K562 (cell line): ENCODE results near the gene ABHD16A. TPM values are rescaled to one million over a fixed set of nuclear protein-coding genes. Genes with fewer than 3 reads are reported as not detected.

Experiments used
- CCAR2 ChIP-seq: fragments of 200-400 bp; formaldehyde crosslinking; IDR thresholded peaks from 2 replicates; pipeline ENCODE4 v1.6.1; 2017; ENCODE audit warnings: mild to moderate bottlenecking, low read depth, low read length
- CHD4 ChIP-seq: fragments of 200-600 bp; sonication (generic); IDR thresholded peaks from 3 replicates; pipeline ENCODE4 v1.6.1; 2012; ENCODE audit warnings: low read depth, mild to moderate bottlenecking, mixed read lengths, low read length, inconsistent platforms; ENCODE audit not compliant: insufficient read depth, insufficient replicate concordance, poor library complexity, severe bottlenecking
- CTCFL ChIP-seq: IDR thresholded peaks from 2 replicates; pipeline ENCODE4 v1.6.1; 2011; ENCODE audit warnings: borderline replicate concordance, low read depth, mild to moderate bottlenecking, moderate library complexity, low read length; ENCODE audit not compliant: insufficient read depth, poor library complexity, severe bottlenecking
- EP300 ChIP-seq: IDR thresholded peaks from 2 replicates; pipeline ENCODE4 v1.6.1; 2012; ENCODE audit warnings: low read length, improper control_type of control experiment
- GATAD2A ChIP-seq: fragments of 450-650 bp; IDR thresholded peaks from 2 replicates; pipeline ENCODE4 v1.6.1; 2017
- HSF4 ChIP-seq: fragments of 250-450 bp; sonication (Bioruptor Pico); IDR thresholded peaks from 2 replicates; pipeline ENCODE4 v2.1.2; 2022; ENCODE audit warnings: mild to moderate bottlenecking, moderate library complexity, borderline replicate concordance
- KLF6 ChIP-seq: fragments of 250-450 bp; sonication (Bioruptor Pico); IDR thresholded peaks from 2 replicates; pipeline ENCODE4 v1.4.0; 2020; ENCODE audit warnings: mild to moderate bottlenecking, moderate library complexity, borderline replicate concordance
- MBD1 ChIP-seq: fragments of 250-450 bp; sonication (Bioruptor Pico); IDR thresholded peaks from 2 replicates; pipeline ENCODE4 v1.8.0; 2022; ENCODE audit warnings: inconsistent platforms
- NRF1 ChIP-seq, 2 experiments: fragments of 450-650 bp; IDR thresholded peaks in 1 of 2; conservative IDR thresholded peaks in 1 of 2; 2 replicates each; pipeline ENCODE4 v1.6.1; 2014; ENCODE audit warnings: mild to moderate bottlenecking in 2 of 2
- PHB ChIP-seq: fragments of 250-450 bp; sonication (Bioruptor Pico); IDR thresholded peaks from 2 replicates; pipeline ENCODE4 v1.5.0; 2021
- POLR3A ChIP-seq: IDR thresholded peaks from 2 replicates; pipeline ENCODE4 v1.6.1; 2011; ENCODE audit warnings: borderline replicate concordance, mild to moderate bottlenecking, moderate library complexity; ENCODE audit not compliant: insufficient read length, insufficient read depth; ENCODE audit errors: extremely low read depth
- SETDB1 ChIP-seq: IDR thresholded peaks from one replicate; pipeline ENCODE4 v1.6.1; 2012; ENCODE audit warnings: low read length, control low read depth, inconsistent platforms
- SNAPC5 ChIP-seq: fragments of 250-450 bp; sonication (Bioruptor Pico); IDR thresholded peaks from 2 replicates; pipeline ENCODE4 v1.8.0; 2021; ENCODE audit warnings: moderate library complexity, mild to moderate bottlenecking, inconsistent platforms
- SRSF7 ChIP-seq: fragments of 200-400 bp; formaldehyde crosslinking; optimal IDR thresholded peaks from 2 replicates; pipeline ENCODE3; 2017; ENCODE audit warnings: mild to moderate bottlenecking, low read depth, low read length
- THAP12 ChIP-seq: fragments of 250-450 bp; sonication (Bioruptor Pico); IDR thresholded peaks from 2 replicates; pipeline ENCODE4 v1.9.0; 2021; ENCODE audit warnings: mild to moderate bottlenecking, inconsistent platforms
- ZBTB17 ChIP-seq: fragments of 450-650 bp; formaldehyde crosslinking; IDR thresholded peaks from 2 replicates; pipeline ENCODE4 v1.4.0; 2020; ENCODE audit warnings: mild to moderate bottlenecking
- ZNF12 ChIP-seq: sonication (generic); formaldehyde crosslinking; IDR thresholded peaks from 2 replicates; pipeline ENCODE4 v1.4.0; 2020; ENCODE audit warnings: mild to moderate bottlenecking, missing genetic modification reagents
- ZNF184 ChIP-seq: sonication (generic); formaldehyde crosslinking; IDR thresholded peaks from 2 replicates; pipeline ENCODE4 v1.5.0; 2020; ENCODE audit warnings: missing genetic modification reagents
- ZNF212 ChIP-seq: fragments of 450-650 bp; formaldehyde crosslinking; IDR thresholded peaks from 2 replicates; pipeline ENCODE4 v1.4.0; 2020; ENCODE audit warnings: mild to moderate bottlenecking
- ZNF445 ChIP-seq: fragments of 250-450 bp; sonication (Bioruptor Pico); IDR thresholded peaks from 2 replicates; pipeline ENCODE4 v1.4.0; 2020; ENCODE audit warnings: low read depth, mild to moderate bottlenecking, moderate library complexity
- ZNF707 ChIP-seq: fragments of 250-450 bp; sonication (Bioruptor Pico); conservative IDR thresholded peaks from 2 replicates; pipeline ENCODE4 v1.8.0; 2022; ENCODE audit warnings: inconsistent platforms, mild to moderate bottlenecking, moderate library complexity
- ZNF717 ChIP-seq: fragments of 250-450 bp; sonication (Bioruptor Pico); IDR thresholded peaks from 2 replicates; pipeline ENCODE4 v1.5.0; 2021
- ZSCAN32 ChIP-seq: fragments of 450-650 bp; formaldehyde crosslinking; IDR thresholded peaks from 2 replicates; pipeline ENCODE4 v1.4.0; 2020; ENCODE audit warnings: mild to moderate bottlenecking, moderate library complexity
- polyA plus RNA-seq, 8 experiments: library from polyadenylated mRNA; depleted of rRNA in 4 of 8; stranded (reverse) in 5 of 8; unstranded in 3 of 8; fragments of >200 nt; fragmentation: Nextera tagmentation in 2 of 8; fragmentation: Illumina TruSeq in 1 of 8; extraction: Ambion mirVana in 2 of 8; extraction: Trizol in 1 of 8; gene quantifications; 2 replicates each; pipeline versions ENCODE4 v1.2.1 to v1.2.3, GENCODE V29; 2011 to 2014; ENCODE audit warnings: inconsistent platforms in 1 of 8, missing spikeins in 1 of 8
- total RNA-seq, 7 experiments: library from RNA; depleted of rRNA in 6 of 7; stranded (reverse); fragments of >200 nt in 6 of 7; fragmentation: Illumina TruSeq in 2 of 7; extraction: Trizol in 2 of 7; gene quantifications; 2 replicates each; pipeline versions ENCODE4 v1.2.1 to v1.2.3, GENCODE V29; 2011 to 2021; ENCODE audit warnings: low replicate concordance in 1 of 7

The ABHD16A gene
- total and polyA plus RNA-seq, 9 of the 15 experiments (the other 6 are each of a cell fraction or from before 2014, with no cell fraction given), result 25.8 to 120 (median 81.6) TPM

- TF ChIP-seq THAP12 (CRISPR knock-in tag) (peak; percentile 85; the same call in 1 of the 2 replicates), EP300 (peak; percentile 58; the same call in 1 of the 2 replicates), PHB (no peak; the same call in 1 of the 2 replicates), KLF6 (CRISPR knock-in tag) (no peak; the same call in 1 of the 2 replicates), CTCFL (no peak), MBD1 (CRISPR knock-in tag) (no peak), SRSF7 (no peak), NRF1 (conservative IDR thresholded peaks at IDR 0.05 in 1 of 2, IDR thresholded peaks at IDR 0.05 in 1 of 2) (no peak; a peak in 1 of 4 replicates), ZBTB17 (CRISPR knock-in tag) (0 out of 2 replicates have a peak, but pooled peaks have one; percentile 41), ZSCAN32 (CRISPR knock-in tag) (peak; percentile 41), ZNF717 (CRISPR knock-in tag) (no peak), ZNF707 (CRISPR knock-in tag) (no peak), SNAPC5 (CRISPR knock-in tag) (no peak), SETDB1 (no peak), ZNF445 (CRISPR knock-in tag) (no peak), ZNF12 (CRISPR knock-in tag) (no peak), CCAR2 (no peak), CHD4 (no peak), ZNF212 (no peak), HSF4 (CRISPR knock-in tag) (no peak), ZNF184 (no peak), GATAD2A (no peak), POLR3A (no peak)
Observed at GRCh38 chr6:31663961-31664789, 38.9 kb downstream of the ABHD16A start (continued).
